ENCODE data around the gene IL1RAPL1. TPM values are rescaled to one million over a fixed set of nuclear protein-coding genes. Genes with fewer than 3 reads are reported as not detected.

Gene IL1RAPL1
- total and polyA plus RNA-seq, 9 of the 15 experiments (the other 6 are each of a cell fraction or from before 2014, with no cell fraction given): 0.04 to 0.07 (median 0.04) TPM; not detected in 6

DNA sequence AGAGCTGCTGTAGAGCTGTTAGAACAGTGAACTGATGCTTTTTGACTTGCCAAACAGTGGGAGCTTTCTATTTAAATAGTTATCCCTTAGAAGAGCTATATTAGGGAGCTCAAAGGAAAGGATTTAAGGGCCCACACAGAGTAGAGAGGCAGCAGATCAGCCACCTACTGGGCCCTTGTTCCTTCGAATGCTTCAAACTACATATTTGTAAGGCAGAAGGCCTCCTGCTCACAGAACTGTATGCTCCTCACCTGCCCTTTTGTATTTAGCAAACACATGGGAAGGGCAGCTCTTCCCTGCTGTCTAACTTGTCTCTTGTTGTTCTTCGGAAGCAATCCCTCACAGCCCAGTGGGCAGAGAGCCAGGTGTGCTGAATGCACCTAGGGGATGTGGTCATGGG, 38.0 kb downstream of the IL1RAPL1 start:
- H3K4me2 ChIP-seq (ENCODE audit: insufficient read depth, low read length): no peak overlapping the region
- DNase-seq (ENCODE audit: extremely low read depth in 1 of 4, low spot score in 3 of 4) (no peak), ATAC-seq (no peak), FAIRE-seq (no peak)
- no TSS peak for BruUV-seq (replicated peaks)
- no peaks in the 10 kb centered on the region for H3K4me1 ChIP-seq (replicated peaks in 1 of 2; ENCODE audit: control insufficient read depth in 2 of 2, insufficient read depth in 2 of 2, low read length in 2 of 2)
- H4K20me1 ChIP-seq (replicated peaks; ENCODE audit: control insufficient read depth, insufficient read depth, low read length): no peaks in the 10 kb centered on the region
- POLR2A ChIA-PET: no interaction called here
- in situ Hi-C loops (cut with MboI): no loop called here
- H3K9me1 ChIP-seq (ENCODE audit: control insufficient read depth, insufficient read depth, low read length): no peaks in the 10 kb centered on the region
- H3K4me3 ChIP-seq: no peak overlapping the region
- intact Hi-C loops (cut with micrococcal nuclease): no loop called here
- 8% methylated on average over 2 of the region's 2 CpGs for WGBS (ENCODE audit: insufficient coverage, low coverage, missing lambda C conversion rate)
- CTCF ChIA-PET (ENCODE audit: low intra/inter-chr PET ratio): no interaction called here
- no peaks in the 10 kb centered on the region for H3K27me3 ChIP-seq (ENCODE audit: control insufficient read depth in 2 of 2, insufficient read depth in 2 of 2, low read length in 2 of 2)
- no peaks in the 10 kb centered on the region for H3K36me3 ChIP-seq (ENCODE audit: control insufficient read depth, insufficient read depth, low read length)
- H3K9ac ChIP-seq (ENCODE audit: insufficient read depth in 1 of 2, low read depth in 2 of 2, low read length in 2 of 2): no peak overlapping the region
- H3K27ac ChIP-seq (ENCODE audit: extremely low read depth, low read depth, low read length): no peak overlapping the region
- TF ChIP-seq ZNF253 (CRISPR knock-in tag; conservative IDR thresholded peaks at IDR 0.05) (no peak), NFYB (IDR thresholded peaks at IDR 0.05; ENCODE audit: extremely low read depth, insufficient read length) (no peak), HEY1 (CRISPR knock-in tag; IDR thresholded peaks at IDR 0.05; ENCODE audit: borderline replicate concordance) (no peak), ASH1L (IDR thresholded peaks at IDR 0.05; ENCODE audit: borderline replicate concordance, low read depth, partially characterized antibody) (no peak), GABPB2 (CRISPR knock-in tag; conservative IDR thresholded peaks at IDR 0.05) (no peak), MCM3 (IDR thresholded peaks at IDR 0.05) (no peak), ETV6 (IDR thresholded peaks at IDR 0.05; ENCODE audit: borderline replicate concordance in 1 of 2, low read depth in 2 of 2, low read length in 1 of 2) (no peak), ETV6 (CRISPR knock-in tag; IDR thresholded peaks at IDR 0.05; ENCODE audit: borderline replicate concordance) (no peak), POU5F1 (IDR thresholded peaks at IDR 0.05; ENCODE audit: borderline replicate concordance, low read depth, low read length, partially characterized antibody) (no peak), GATA2 (CRISPR knock-in tag; IDR thresholded peaks at IDR 0.05) (no peak)
- TF ChIP-seq, protein P1, sequence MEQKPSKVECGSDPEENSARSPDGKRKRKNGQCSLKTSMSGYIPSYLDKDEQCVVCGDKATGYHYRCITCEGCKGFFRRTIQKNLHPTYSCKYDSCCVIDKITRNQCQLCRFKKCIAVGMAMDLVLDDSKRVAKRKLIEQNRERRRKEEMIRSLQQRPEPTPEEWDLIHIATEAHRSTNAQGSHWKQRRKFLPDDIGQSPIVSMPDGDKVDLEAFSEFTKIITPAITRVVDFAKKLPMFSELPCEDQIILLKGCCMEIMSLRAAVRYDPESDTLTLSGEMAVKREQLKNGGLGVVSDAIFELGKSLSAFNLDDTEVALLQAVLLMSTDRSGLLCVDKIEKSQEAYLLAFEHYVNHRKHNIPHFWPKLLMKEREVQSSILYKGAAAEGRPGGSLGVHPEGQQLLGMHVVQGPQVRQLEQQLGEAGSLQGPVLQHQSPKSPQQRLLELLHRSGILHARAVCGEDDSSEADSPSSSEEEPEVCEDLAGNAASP (IDR thresholded peaks at IDR 0.05): no peak
- no peaks in the 10 kb centered on the region for H3K79me2 ChIP-seq (ENCODE audit: control insufficient read depth, insufficient read depth, low read length)
- H2AFZ ChIP-seq (ENCODE audit: low read depth, low read length): no peak overlapping the region
- no peaks in the 10 kb centered on the region for H3K9me3 ChIP-seq (replicated peaks; ENCODE audit: control insufficient read depth, insufficient read depth, low read depth, low read length)

Data from K562 (cell line).